Smooth muscle cell (in vitro differentiated cells): ENCODE results near the gene ATAT1. TPM values are rescaled to one million over a fixed set of nuclear protein-coding genes. Genes with fewer than 3 reads are reported as not detected.
A peak's percentile ranks its signal among the peaks of the same experiment; 100 is the strongest.

Experiments
- DNase-seq: peaks from one replicate; lab custom pipeline; 2025; ENCODE audit not compliant: unreplicated experiment; lab: John Stamatoyannopoulos, UW
- H2AFZ ChIP-seq: fragments of 200-600 bp; sonication (generic); 2 replicates; pipeline ENCODE4 v1.6.0; 2016; ENCODE audit warnings: antibody characterized with exemption, low read depth, mild to moderate bottlenecking
- H3F3A ChIP-seq: fragments of 200-600 bp; sonication (generic); 2 replicates; pipeline ENCODE4 v1.6.0; 2017; ENCODE audit warnings: antibody characterized with exemption, low read depth
- H3K27ac ChIP-seq: fragments of 200-600 bp; sonication (generic); 2 replicates; pipeline ENCODE4 v1.5.1; 2016; ENCODE audit warnings: low read depth, mild to moderate bottlenecking
- H3K27me3 ChIP-seq: fragments of 200-600 bp; sonication (generic); 2 replicates; pipeline ENCODE4 v1.6.1; 2016; ENCODE audit warnings: low read depth, mild to moderate bottlenecking
- H3K36me3 ChIP-seq: fragments of 200-600 bp; sonication (generic); 2 replicates; pipeline ENCODE4 v1.5.1; 2016; ENCODE audit warnings: low read depth
- H3K4me1 ChIP-seq: fragments of 200-600 bp; sonication (generic); 2 replicates; pipeline ENCODE4 v1.5.1; 2016; ENCODE audit warnings: low read depth
- H3K4me2 ChIP-seq: fragments of 200-600 bp; sonication (generic); 2 replicates; pipeline ENCODE4 v1.6.0; 2016; ENCODE audit warnings: mild to moderate bottlenecking
- H3K4me3 ChIP-seq: fragments of 200-600 bp; sonication (generic); 2 replicates; pipeline ENCODE4 v1.5.1; 2016; ENCODE audit warnings: mild to moderate bottlenecking
- H3K79me2 ChIP-seq: fragments of 200-600 bp; sonication (generic); 2 replicates; pipeline ENCODE4 v1.6.0; 2016; ENCODE audit warnings: low read depth, mild to moderate bottlenecking
- H3K9ac ChIP-seq: fragments of 200-600 bp; sonication (generic); 2 replicates; pipeline ENCODE4 v1.6.0; 2016; ENCODE audit warnings: low read depth
- H3K9me3 ChIP-seq: fragments of 200-600 bp; sonication (generic); replicated peaks from 2 replicates; pipeline ENCODE4 v1.5.1; 2016; ENCODE audit warnings: low read depth
- H4K20me1 ChIP-seq: fragments of 200-600 bp; sonication (generic); 2 replicates; pipeline ENCODE4 v1.6.0; 2016; ENCODE audit warnings: low read depth
- WGBS: methylation state at CpG from one replicate; pipeline ENCODE4 v1.1.7; 2016; ENCODE audit warnings: low lambda C conversion rate; 5-methylcytosine and 5-hydroxymethylcytosine counted together
- polyA plus RNA-seq: library from polyadenylated mRNA; unstranded; fragments of >200 nt; fragmentation: Nextera tagmentation; extraction: Ambion mirVana; gene quantifications from 2 replicates; pipeline ENCODE4 v1.2.1, GENCODE V29; 2016
- total RNA-seq: library from RNA; depleted of rRNA; stranded (reverse); fragments of >200 nt; gene quantifications from 2 replicates; pipeline ENCODE4 v1.2.3, GENCODE V29; 2014
- TF ChIP-seq, protein P1 (sequence below): fragments of 200-600 bp; sonication (generic); IDR thresholded peaks from 2 replicates; pipeline ENCODE4 v1.5.1; 2017; ENCODE audit warnings: borderline replicate concordance, mild to moderate bottlenecking, antibody characterized with exemption; ENCODE audit not compliant: insufficient read depth, poor library complexity, severe bottlenecking

ATAT1 gene
- total and polyA plus RNA-seq, 2 experiments from 2014 or later: 8.5 to 16.5 TPM

DNA sequence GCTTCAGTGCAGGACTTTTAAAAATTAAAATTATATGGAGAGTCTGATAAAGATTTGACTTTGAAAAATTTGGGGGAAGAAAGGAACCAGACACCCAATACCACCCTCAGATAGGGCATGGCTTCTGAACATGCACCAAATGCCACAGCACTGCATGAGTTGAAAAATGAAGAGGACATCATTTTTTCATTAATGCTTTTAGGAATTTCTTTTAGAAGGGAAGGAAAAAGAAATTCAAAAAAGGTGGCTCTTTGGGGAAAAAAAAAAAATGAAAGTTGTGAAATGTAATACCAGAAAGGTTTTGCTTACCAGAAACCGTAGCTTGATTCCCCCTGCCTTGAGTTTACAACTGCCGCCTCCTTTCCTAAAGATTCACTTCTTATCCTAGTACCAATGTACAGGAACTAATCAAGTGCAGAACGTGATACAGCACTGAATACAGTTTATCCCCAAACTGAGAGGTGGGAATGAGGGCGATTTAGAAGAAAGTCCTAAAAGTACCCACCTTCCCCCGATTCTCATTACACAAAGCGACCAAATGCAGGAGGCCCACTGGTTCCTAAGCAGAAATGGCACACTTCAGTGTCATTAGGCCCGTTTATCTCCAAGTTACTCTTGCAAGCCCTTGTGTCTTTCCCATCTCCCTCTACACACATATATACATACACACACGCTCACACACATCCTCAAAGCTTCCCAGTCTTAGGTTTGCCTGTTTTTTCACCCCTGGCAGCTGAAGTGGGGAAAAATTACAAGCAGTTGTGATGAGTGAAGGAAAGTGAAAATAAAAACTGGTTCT lies 12.4 kb upstream of the ATAT1 start:
- peak overlapping the region; percentile 95 for H3K27ac ChIP-seq
- H2AFZ ChIP-seq: no peak overlapping the region
- TF ChIP-seq, protein P1, sequence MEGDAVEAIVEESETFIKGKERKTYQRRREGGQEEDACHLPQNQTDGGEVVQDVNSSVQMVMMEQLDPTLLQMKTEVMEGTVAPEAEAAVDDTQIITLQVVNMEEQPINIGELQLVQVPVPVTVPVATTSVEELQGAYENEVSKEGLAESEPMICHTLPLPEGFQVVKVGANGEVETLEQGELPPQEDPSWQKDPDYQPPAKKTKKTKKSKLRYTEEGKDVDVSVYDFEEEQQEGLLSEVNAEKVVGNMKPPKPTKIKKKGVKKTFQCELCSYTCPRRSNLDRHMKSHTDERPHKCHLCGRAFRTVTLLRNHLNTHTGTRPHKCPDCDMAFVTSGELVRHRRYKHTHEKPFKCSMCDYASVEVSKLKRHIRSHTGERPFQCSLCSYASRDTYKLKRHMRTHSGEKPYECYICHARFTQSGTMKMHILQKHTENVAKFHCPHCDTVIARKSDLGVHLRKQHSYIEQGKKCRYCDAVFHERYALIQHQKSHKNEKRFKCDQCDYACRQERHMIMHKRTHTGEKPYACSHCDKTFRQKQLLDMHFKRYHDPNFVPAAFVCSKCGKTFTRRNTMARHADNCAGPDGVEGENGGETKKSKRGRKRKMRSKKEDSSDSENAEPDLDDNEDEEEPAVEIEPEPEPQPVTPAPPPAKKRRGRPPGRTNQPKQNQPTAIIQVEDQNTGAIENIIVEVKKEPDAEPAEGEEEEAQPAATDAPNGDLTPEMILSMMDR: no peak
- 60% methylated on average over 8 of the region's 8 CpGs for WGBS
- no peaks in the 10 kb centered on the region for H3K9me3 ChIP-seq
- H3K36me3 ChIP-seq: peaks cover 5% of the 10 kb centered on the region
- peaks cover 56% of the 10 kb centered on the region for H4K20me1 ChIP-seq
- H3K4me2 ChIP-seq: peak overlapping the region; percentile 93
- DNase-seq: no peak
- peaks cover 18% of the 10 kb centered on the region for H3K4me1 ChIP-seq
- no peaks in the 10 kb centered on the region for H3K27me3 ChIP-seq
- peaks cover 39% of the 10 kb centered on the region for H3F3A ChIP-seq
- peak overlapping the region; percentile 45 for H3K9ac ChIP-seq
- peaks cover 25% of the 10 kb centered on the region for H3K79me2 ChIP-seq
- H3K4me3 ChIP-seq: peak overlapping the region; percentile 77

DNA sequence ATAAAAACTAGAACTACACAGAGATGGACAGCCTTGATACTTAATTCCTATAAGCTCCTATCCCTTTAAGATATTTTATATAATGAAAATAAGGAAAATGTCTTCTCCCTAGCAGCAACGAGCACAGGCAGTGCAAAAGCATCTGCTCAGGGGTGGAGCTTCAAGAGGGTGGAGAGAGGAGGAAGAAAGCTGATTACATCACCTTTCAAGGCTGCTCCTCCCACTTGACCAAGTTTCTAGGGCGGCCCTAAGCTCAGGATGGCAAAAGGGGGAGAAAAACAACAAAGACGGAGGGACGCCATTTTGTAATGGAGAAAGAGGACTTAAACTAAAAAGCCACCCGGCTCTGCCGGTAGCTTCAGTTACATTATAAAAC lies 11.8 kb upstream of the ATAT1 start:
- no peak for DNase-seq
- Histone ChIP-seq H3K27me3 (no peaks in the 10 kb centered on the region), H3F3A (peaks cover 33% of the 10 kb centered on the region), H3K4me3 (peak overlapping the region; percentile 77), H3K79me2 (peaks cover 29% of the 10 kb centered on the region), H3K9ac (peak overlapping the region; percentile 98), H3K4me1 (peaks cover 18% of the 10 kb centered on the region), H3K36me3 (no peaks in the 10 kb centered on the region), H2AFZ (no peak overlapping the region), H3K9me3 (no peaks in the 10 kb centered on the region), H3K27ac (peak overlapping the region; percentile 95), H4K20me1 (peaks cover 50% of the 10 kb centered on the region), H3K4me2 (peak overlapping the region; percentile 93)
- WGBS: under 1% methylated on average over 6 of the region's 6 CpGs
- TF ChIP-seq, protein P1: no peak

DNA sequence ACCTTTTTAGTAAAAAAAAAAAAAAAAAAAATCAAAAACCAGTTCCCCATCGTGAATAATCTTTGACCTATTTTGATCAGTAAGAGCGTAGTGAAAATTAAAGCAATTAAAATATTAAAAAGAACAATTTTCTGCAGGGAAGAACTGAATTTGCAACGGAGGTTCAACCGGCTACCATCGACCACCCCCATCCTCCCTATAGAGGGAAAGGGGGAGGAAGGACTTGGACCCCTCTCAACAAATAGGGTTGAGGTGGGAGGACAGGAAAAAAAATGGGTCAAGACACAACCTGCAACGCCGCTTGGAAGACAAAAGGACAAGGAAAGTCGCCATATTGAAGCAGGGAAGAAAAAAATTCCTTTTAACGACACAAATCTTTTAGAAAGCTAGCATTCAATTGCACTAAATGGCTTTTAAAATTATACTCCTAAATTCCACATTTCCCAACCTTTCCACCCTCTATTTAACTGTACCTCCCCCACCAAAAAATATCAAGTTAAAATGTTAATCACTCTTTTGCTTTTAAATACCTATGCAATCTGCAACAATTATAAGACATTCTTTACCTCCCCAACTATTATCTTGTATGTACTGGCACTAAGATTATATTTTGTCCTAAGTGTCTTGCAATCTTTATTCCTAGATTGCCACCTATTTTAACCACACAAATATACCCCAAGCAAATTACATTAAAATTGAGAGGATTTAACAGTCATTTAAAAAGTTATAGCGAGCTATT lies 11.3 kb upstream of the ATAT1 start:
- peak overlapping the region; percentile 93 for H3K4me2 ChIP-seq
- H4K20me1 ChIP-seq: peaks cover 44% of the 10 kb centered on the region
- 2% methylated on average over 10 of the region's 10 CpGs for WGBS
- TF ChIP-seq, protein P1: no peak
- H3K9me3 ChIP-seq: no peaks in the 10 kb centered on the region
- peak overlapping the region; percentile 98 for H3K9ac ChIP-seq
- H3K79me2 ChIP-seq: peaks cover 29% of the 10 kb centered on the region
- DNase-seq: no peak
- H3K4me3 ChIP-seq: peak overlapping the region; percentile 77
- H3K27ac ChIP-seq: peak overlapping the region; percentile 95
- peaks cover 33% of the 10 kb centered on the region for H3F3A ChIP-seq
- peaks cover 18% of the 10 kb centered on the region for H3K4me1 ChIP-seq
- H2AFZ ChIP-seq: no peak overlapping the region
- H3K36me3 ChIP-seq: no peaks in the 10 kb centered on the region
- H3K27me3 ChIP-seq: no peaks in the 10 kb centered on the region
